ENCODE results near the gene IFT88. TPM values are rescaled to one million over a fixed set of nuclear protein-coding genes. Genes with fewer than 3 reads are reported as not detected.

Gene IFT88
- total and polyA plus RNA-seq, 9 of the 15 experiments (the other 6 are each of a cell fraction or from before 2014, with no cell fraction given): 8.3 to 13.5 (median 10.0) TPM

DNA sequence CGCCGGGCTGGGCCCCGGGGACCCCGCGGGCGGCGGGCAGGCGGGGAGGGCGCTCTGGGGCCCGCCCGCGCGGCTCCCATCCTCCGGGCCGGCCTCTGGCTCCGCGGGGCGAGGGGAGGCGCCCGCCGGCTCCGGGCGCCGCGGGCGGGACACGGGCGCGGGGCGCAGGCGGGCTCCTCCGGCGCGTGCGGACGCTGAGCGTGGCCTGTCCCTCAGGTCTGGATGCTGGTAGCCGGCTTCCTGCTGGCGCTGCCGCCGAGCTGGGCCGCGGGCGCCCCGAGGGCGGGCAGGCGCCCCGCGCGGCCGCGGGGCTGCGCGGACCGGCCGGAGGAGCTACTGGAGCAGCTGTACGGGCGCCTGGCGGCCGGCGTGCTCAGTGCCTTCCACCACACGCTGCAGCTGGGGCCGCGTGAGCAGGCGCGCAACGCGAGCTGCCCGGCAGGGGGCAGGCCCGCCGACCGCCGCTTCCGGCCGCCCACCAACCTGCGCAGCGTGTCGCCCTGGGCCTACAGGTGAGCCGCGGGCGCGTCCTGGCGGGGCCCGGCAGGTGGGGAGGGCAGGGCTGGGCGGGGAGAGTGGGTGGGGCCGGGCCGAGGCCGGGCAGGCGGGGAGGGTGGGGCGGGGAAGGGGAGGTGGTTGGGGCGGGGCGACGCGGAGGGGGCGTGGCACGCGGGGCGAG is 137.0 kb downstream of the IFT88 start (continued):
- TF ChIP-seq, protein P1, sequence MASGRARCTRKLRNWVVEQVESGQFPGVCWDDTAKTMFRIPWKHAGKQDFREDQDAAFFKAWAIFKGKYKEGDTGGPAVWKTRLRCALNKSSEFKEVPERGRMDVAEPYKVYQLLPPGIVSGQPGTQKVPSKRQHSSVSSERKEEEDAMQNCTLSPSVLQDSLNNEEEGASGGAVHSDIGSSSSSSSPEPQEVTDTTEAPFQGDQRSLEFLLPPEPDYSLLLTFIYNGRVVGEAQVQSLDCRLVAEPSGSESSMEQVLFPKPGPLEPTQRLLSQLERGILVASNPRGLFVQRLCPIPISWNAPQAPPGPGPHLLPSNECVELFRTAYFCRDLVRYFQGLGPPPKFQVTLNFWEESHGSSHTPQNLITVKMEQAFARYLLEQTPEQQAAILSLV (tag; IDR thresholded peaks at IDR 0.05): no peak
- TF ChIP-seq, protein P2, sequence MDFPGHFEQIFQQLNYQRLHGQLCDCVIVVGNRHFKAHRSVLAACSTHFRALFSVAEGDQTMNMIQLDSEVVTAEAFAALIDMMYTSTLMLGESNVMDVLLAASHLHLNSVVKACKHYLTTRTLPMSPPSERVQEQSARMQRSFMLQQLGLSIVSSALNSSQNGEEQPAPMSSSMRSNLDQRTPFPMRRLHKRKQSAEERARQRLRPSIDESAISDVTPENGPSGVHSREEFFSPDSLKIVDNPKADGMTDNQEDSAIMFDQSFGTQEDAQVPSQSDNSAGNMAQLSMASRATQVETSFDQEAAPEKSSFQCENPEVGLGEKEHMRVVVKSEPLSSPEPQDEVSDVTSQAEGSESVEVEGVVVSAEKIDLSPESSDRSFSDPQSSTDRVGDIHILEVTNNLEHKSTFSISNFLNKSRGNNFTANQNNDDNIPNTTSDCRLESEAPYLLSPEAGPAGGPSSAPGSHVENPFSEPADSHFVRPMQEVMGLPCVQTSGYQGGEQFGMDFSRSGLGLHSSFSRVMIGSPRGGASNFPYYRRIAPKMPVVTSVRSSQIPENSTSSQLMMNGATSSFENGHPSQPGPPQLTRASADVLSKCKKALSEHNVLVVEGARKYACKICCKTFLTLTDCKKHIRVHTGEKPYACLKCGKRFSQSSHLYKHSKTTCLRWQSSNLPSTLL (IDR thresholded peaks at IDR 0.05): no peak
- no peak for TF ChIP-seq HDAC8 (tag; IDR thresholded peaks at IDR 0.05)
- TF ChIP-seq, protein P3, sequence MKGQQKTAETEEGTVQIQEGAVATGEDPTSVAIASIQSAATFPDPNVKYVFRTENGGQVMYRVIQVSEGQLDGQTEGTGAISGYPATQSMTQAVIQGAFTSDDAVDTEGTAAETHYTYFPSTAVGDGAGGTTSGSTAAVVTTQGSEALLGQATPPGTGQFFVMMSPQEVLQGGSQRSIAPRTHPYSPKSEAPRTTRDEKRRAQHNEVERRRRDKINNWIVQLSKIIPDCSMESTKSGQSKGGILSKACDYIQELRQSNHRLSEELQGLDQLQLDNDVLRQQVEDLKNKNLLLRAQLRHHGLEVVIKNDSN (CRISPR knock-in tag; IDR thresholded peaks at IDR 0.05): no peak
- TF ChIP-seq CBX5 (IDR thresholded peaks at IDR 0.05; ENCODE audit: borderline replicate concordance, low read depth): no peak
- TF ChIP-seq SIRT6 (IDR thresholded peaks at IDR 0.05; ENCODE audit: low read depth, low read length): no peak
- TF ChIP-seq NFATC3 (IDR thresholded peaks at IDR 0.05): no peak
- TF ChIP-seq CHD4 (IDR thresholded peaks at IDR 0.05; ENCODE audit: insufficient read depth, insufficient replicate concordance, low read depth, low read length, poor library complexity, severe bottlenecking): no peak
- no peak for TF ChIP-seq NR4A1 (CRISPR knock-in tag; IDR thresholded peaks at IDR 0.05)
- TF ChIP-seq NR4A1 (tag; IDR thresholded peaks at IDR 0.05): no peak
- TF ChIP-seq RBBP5 (IDR thresholded peaks at IDR 0.05; ENCODE audit: borderline replicate concordance, insufficient read depth, low read length, poor library complexity, severe bottlenecking): peak; percentile 23
- no peak for TF ChIP-seq HDAC2 (IDR thresholded peaks at IDR 0.05)
- TF ChIP-seq, protein P4, sequence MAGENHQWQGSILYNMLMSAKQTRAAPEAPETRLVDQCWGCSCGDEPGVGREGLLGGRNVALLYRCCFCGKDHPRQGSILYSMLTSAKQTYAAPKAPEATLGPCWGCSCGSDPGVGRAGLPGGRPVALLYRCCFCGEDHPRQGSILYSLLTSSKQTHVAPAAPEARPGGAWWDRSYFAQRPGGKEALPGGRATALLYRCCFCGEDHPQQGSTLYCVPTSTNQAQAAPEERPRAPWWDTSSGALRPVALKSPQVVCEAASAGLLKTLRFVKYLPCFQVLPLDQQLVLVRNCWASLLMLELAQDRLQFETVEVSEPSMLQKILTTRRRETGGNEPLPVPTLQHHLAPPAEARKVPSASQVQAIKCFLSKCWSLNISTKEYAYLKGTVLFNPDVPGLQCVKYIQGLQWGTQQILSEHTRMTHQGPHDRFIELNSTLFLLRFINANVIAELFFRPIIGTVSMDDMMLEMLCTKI (IDR thresholded peaks at IDR 0.05; ENCODE audit: partially characterized antibody): no peak
- TF ChIP-seq SRSF1 (IDR thresholded peaks at IDR 0.05; ENCODE audit: low read depth, low read length): no peak
- TF ChIP-seq, protein P5, sequence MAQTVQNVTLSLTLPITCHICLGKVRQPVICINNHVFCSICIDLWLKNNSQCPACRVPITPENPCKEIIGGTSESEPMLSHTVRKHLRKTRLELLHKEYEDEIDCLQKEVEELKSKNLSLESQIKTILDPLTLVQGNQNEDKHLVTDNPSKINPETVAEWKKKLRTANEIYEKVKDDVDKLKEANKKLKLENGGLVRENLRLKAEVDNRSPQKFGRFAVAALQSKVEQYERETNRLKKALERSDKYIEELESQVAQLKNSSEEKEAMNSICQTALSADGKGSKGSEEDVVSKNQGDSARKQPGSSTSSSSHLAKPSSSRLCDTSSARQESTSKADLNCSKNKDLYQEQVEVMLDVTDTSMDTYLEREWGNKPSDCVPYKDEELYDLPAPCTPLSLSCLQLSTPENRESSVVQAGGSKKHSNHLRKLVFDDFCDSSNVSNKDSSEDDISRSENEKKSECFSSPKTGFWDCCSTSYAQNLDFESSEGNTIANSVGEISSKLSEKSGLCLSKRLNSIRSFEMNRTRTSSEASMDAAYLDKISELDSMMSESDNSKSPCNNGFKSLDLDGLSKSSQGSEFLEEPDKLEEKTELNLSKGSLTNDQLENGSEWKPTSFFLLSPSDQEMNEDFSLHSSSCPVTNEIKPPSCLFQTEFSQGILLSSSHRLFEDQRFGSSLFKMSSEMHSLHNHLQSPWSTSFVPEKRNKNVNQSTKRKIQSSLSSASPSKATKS (CRISPR knock-in tag; IDR thresholded peaks at IDR 0.05): no peak
- TF ChIP-seq ELF4 (CRISPR knock-in tag; IDR thresholded peaks at IDR 0.05): no peak
- TF ChIP-seq ILF3 (IDR thresholded peaks at IDR 0.05; ENCODE audit: borderline replicate concordance): no peak
- TF ChIP-seq SETDB1 (IDR thresholded peaks at IDR 0.05; ENCODE audit: low read length): no peak
- TF ChIP-seq NFYB (IDR thresholded peaks at IDR 0.05; ENCODE audit: extremely low read depth, insufficient read length): no peak
- TF ChIP-seq, protein P6, sequence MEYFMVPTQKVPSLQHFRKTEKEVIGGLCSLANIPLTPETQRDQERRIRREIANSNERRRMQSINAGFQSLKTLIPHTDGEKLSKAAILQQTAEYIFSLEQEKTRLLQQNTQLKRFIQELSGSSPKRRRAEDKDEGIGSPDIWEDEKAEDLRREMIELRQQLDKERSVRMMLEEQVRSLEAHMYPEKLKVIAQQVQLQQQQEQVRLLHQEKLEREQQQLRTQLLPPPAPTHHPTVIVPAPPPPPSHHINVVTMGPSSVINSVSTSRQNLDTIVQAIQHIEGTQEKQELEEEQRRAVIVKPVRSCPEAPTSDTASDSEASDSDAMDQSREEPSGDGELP (CRISPR knock-in tag; IDR thresholded peaks at IDR 0.05; ENCODE audit: borderline replicate concordance): peak; percentile 40; the same call in 1 of the 2 replicates

Measured in K562 (cell line).